H1 (cell line): ENCODE results near the gene GGT6. TPM values are rescaled to one million over a fixed set of nuclear protein-coding genes. Genes with fewer than 3 reads are reported as not detected.

Source experiments
- CTCF ChIA-PET: fragments of 300-600 bp; sonication (Branson Sonifier 250); formaldehyde crosslinking; loops from one replicate; lab custom pipeline; 2021; ENCODE audit not compliant: partially characterized antibody; lab: Charles Lee
- POLR2A ChIA-PET: fragments of 300-600 bp; sonication (Branson Sonifier 250); formaldehyde crosslinking; loops from one replicate; lab custom pipeline; 2021; ENCODE audit warnings: inconsistent platforms; ENCODE audit not compliant: partially characterized antibody; lab: Charles Lee
- DNase-seq, 2 experiments: peaks; one replicate each; pipeline versions ENCODE4 v3.0.0 to v3.0.0-alpha.2; 2010 to 2022; ENCODE audit warnings: low spot score in 2 of 2, low read depth in 1 of 2, mixed read lengths in 1 of 2
- FAIRE-seq: peaks from 2 replicates; lab custom pipeline; 2011; peaks lifted over from hg19 to GRCh38; lab: Jason Lieb, UNC
- H2AFZ ChIP-seq: 2 replicates; pipeline ENCODE4 v1.8.1; 2012; ENCODE audit warnings: low read length, inconsistent platforms
- H2AK5ac ChIP-seq: 2 replicates; pipeline ENCODE4 v1.6.1; 2013; ENCODE audit warnings: low read depth, low read length
- H2BK120ac ChIP-seq: replicated peaks from 2 replicates; pipeline ENCODE3; 2013; ENCODE audit warnings: low read depth, low read length, inconsistent platforms
- H2BK12ac ChIP-seq: 2 replicates; pipeline ENCODE4 v1.6.1; 2013; ENCODE audit warnings: low read depth, low read length
- H2BK15ac ChIP-seq: 2 replicates; pipeline ENCODE4 v1.6.1; 2013; ENCODE audit warnings: low read length
- H2BK20ac ChIP-seq: 2 replicates; pipeline ENCODE4 v1.6.1; 2013; ENCODE audit warnings: low read length
- H2BK5ac ChIP-seq: 2 replicates; pipeline ENCODE4 v1.6.1; 2013; ENCODE audit warnings: low read depth, low read length
- H3K14ac ChIP-seq: 2 replicates; pipeline ENCODE4 v1.6.1; 2013; ENCODE audit warnings: inconsistent platforms; ENCODE audit not compliant: insufficient read length
- H3K18ac ChIP-seq: 2 replicates; pipeline ENCODE4 v1.6.1; 2013; ENCODE audit warnings: low read length; ENCODE audit errors: extremely low read depth
- H3K23ac ChIP-seq: 2 replicates; pipeline ENCODE4 v1.6.1; 2013; ENCODE audit warnings: inconsistent platforms; ENCODE audit not compliant: insufficient read length
- H3K23me2 ChIP-seq: 2 replicates; pipeline ENCODE4 v1.6.1; 2013; ENCODE audit warnings: low read depth, low read length
- H3K27ac ChIP-seq: 2 replicates; pipeline ENCODE4 v1.6.1; 2011; ENCODE audit warnings: low read depth, low read length, inconsistent platforms
- H3K27me3 ChIP-seq, 4 experiments: replicated peaks in 1 of 4; 1 replicate in 1 of 4; 2 replicates in 3 of 4; pipeline versions ENCODE4 v1.6.1 to v1.8.1; 2011 to 2013; ENCODE audit warnings: low read length in 3 of 4, mild to moderate bottlenecking in 3 of 4, inconsistent platforms in 2 of 4, mixed read lengths in 2 of 4, moderate library complexity in 1 of 4; ENCODE audit not compliant: control insufficient read depth in 3 of 4, insufficient read depth in 3 of 4; ENCODE audit errors: extremely low read depth in 1 of 4
- H3K36me3 ChIP-seq, 4 experiments: 2 replicates each; pipeline versions ENCODE4 v1.6.1 to v1.8.1; 2011 to 2013; ENCODE audit warnings: mild to moderate bottlenecking in 4 of 4, low read length in 3 of 4, moderate library complexity in 2 of 4, control low read depth in 1 of 4, inconsistent platforms in 1 of 4; ENCODE audit not compliant: insufficient read depth in 4 of 4, control insufficient read depth in 2 of 4
- H3K4ac ChIP-seq: replicated peaks from 2 replicates; pipeline ENCODE3; 2013; ENCODE audit warnings: low read length, low read depth, mixed read lengths, inconsistent platforms; ENCODE audit not compliant: insufficient read length
- H3K4me1 ChIP-seq, 4 experiments: replicated peaks in 1 of 4; 1 replicate in 1 of 4; 2 replicates in 3 of 4; pipeline versions ENCODE4 v1.6.1 to v1.8.1; 2011 to 2013; ENCODE audit warnings: low read length in 3 of 4, inconsistent platforms in 2 of 4, mixed read lengths in 1 of 4; ENCODE audit not compliant: insufficient read depth in 4 of 4, control insufficient read depth in 3 of 4
- H3K4me2 ChIP-seq, 2 experiments: 2 replicates each; pipeline versions ENCODE4 v1.6.1 to v1.8.1; 2011 to 2013; ENCODE audit warnings: low read depth in 2 of 2, low read length in 2 of 2, control low read depth in 1 of 2, inconsistent platforms in 1 of 2, mild to moderate bottlenecking in 1 of 2; ENCODE audit not compliant: insufficient read depth in 1 of 2
- H3K4me3 ChIP-seq, 4 experiments: fragments of 200-600, 300-600 bp in 1 of 4; sonication (generic), shearing (Covaris generic), sonication (Bioruptor Twin) in 1 of 4; 2 replicates each; pipeline versions ENCODE4 v1.5.1 to v1.8.1; 2011 to 2016; ENCODE audit warnings: low read length in 4 of 4, low read depth in 3 of 4, control low read depth in 2 of 4, inconsistent platforms in 2 of 4, mild to moderate bottlenecking in 2 of 4, mixed read lengths in 1 of 4, moderate library complexity in 1 of 4; ENCODE audit not compliant: insufficient read depth in 2 of 4; ENCODE audit errors: extremely low read depth in 1 of 4
- H3K56ac ChIP-seq: replicated peaks from 2 replicates; pipeline ENCODE3; 2013; ENCODE audit warnings: low read depth, mild to moderate bottlenecking, mixed read lengths, low read length, inconsistent platforms; ENCODE audit not compliant: insufficient read length
- H3K79me1 ChIP-seq: 2 replicates; pipeline ENCODE4 v1.6.1; 2013; ENCODE audit warnings: low read depth, low read length, control low read depth
- H3K79me2 ChIP-seq, 2 experiments: 2 replicates each; pipeline versions ENCODE4 v1.6.1 to v1.8.1; 2012 to 2013; ENCODE audit warnings: low read length in 2 of 2, mild to moderate bottlenecking in 2 of 2, inconsistent platforms in 1 of 2; ENCODE audit not compliant: insufficient read depth in 2 of 2, control insufficient read depth in 1 of 2
- H3K9ac ChIP-seq, 4 experiments: replicated peaks in 1 of 4; 1 replicate in 1 of 4; 2 replicates in 3 of 4; pipeline versions ENCODE4 v1.6.1 to v1.8.1; 2011 to 2013; ENCODE audit warnings: low read depth in 3 of 4, low read length in 3 of 4, control low read depth in 2 of 4, mild to moderate bottlenecking in 2 of 4, moderate library complexity in 2 of 4, inconsistent platforms in 1 of 4; ENCODE audit errors: extremely low read depth in 1 of 4
- H3K9me3 ChIP-seq, 2 experiments: 2 replicates each; pipeline versions ENCODE4 v1.6.1 to v1.8.1; 2012 to 2013; ENCODE audit warnings: mild to moderate bottlenecking in 2 of 2, moderate library complexity in 2 of 2, control low read depth in 1 of 2, inconsistent platforms in 1 of 2, low read depth in 1 of 2, low read length in 1 of 2, mixed read lengths in 1 of 2; ENCODE audit not compliant: insufficient read depth in 2 of 2
- H4K20me1 ChIP-seq, 2 experiments: replicated peaks in 1 of 2; 2 replicates each; pipeline versions ENCODE3 to v1.8.1; 2011 to 2013; ENCODE audit warnings: inconsistent platforms in 2 of 2, low read length in 2 of 2, mild to moderate bottlenecking in 1 of 2; ENCODE audit not compliant: insufficient read depth in 2 of 2, control insufficient read depth in 1 of 2
- H4K5ac ChIP-seq: 2 replicates; pipeline ENCODE4 v1.6.1; 2013; ENCODE audit warnings: low read length, low read depth, mixed read lengths, inconsistent platforms; ENCODE audit not compliant: insufficient read length
- H4K8ac ChIP-seq: 2 replicates; pipeline ENCODE4 v1.8.0; 2013; ENCODE audit warnings: mild to moderate bottlenecking, moderate library complexity, low read length, inconsistent platforms; ENCODE audit not compliant: insufficient read depth; ENCODE audit errors: extremely low read depth
- H4K91ac ChIP-seq: replicated peaks from 2 replicates; pipeline ENCODE3; 2013; ENCODE audit warnings: low read length, mixed read lengths, inconsistent platforms; ENCODE audit not compliant: insufficient read length
- ASH2L ChIP-seq: fragments of 200-600, 300-600 bp; sonication (generic); IDR thresholded peaks from one replicate; pipeline ENCODE4 v1.7.1; 2017; ENCODE audit warnings: low read length
- CBX5 ChIP-seq: fragments of 300-800, 300-1000 bp; sonication (generic); IDR thresholded peaks from 2 replicates; pipeline ENCODE4 v1.7.1; 2016; ENCODE audit warnings: antibody characterized with exemption, low read length, low read depth
- CBX8 ChIP-seq: fragments of 300-800, 300-1000 bp; sonication (generic); IDR thresholded peaks from 2 replicates; pipeline ENCODE4 v1.7.1; 2016; ENCODE audit warnings: low read depth, low read length, borderline replicate concordance
- CEBPB ChIP-seq: IDR thresholded peaks from 2 replicates; pipeline ENCODE4 v1.6.1; 2012; ENCODE audit warnings: low read depth, low read length
- EZH2 ChIP-seq: fragments of 200-600 bp; sonication (generic); IDR thresholded peaks from 2 replicates; pipeline ENCODE4 v1.7.1; 2012; ENCODE audit warnings: low read depth, mild to moderate bottlenecking, moderate library complexity, low read length, inconsistent platforms; ENCODE audit not compliant: severe bottlenecking
- FOSL1 ChIP-seq: IDR thresholded peaks from 2 replicates; pipeline ENCODE4 v1.6.1; 2011; ENCODE audit warnings: mild to moderate bottlenecking, low read depth, low read length, moderate library complexity; ENCODE audit not compliant: insufficient read depth
- HDAC2 ChIP-seq, 2 experiments: fragments of 300-600 bp in 1 of 2; sonication (generic) in 1 of 2; IDR thresholded peaks; 2 replicates each; pipeline ENCODE4 v1.6.1; 2011 to 2012; ENCODE audit warnings: low read depth in 2 of 2, low read length in 2 of 2, mild to moderate bottlenecking in 2 of 2, moderate library complexity in 2 of 2, borderline replicate concordance in 1 of 2, inconsistent platforms in 1 of 2
- SAP30 ChIP-seq: fragments of 300-600 bp; sonication (generic); IDR thresholded peaks from 2 replicates; pipeline ENCODE4 v1.7.1; 2012; ENCODE audit warnings: low read length, moderate library complexity, mild to moderate bottlenecking, inconsistent platforms; ENCODE audit not compliant: insufficient read depth, insufficient replicate concordance
- SUZ12 ChIP-seq: fragments of 200-600 bp; sonication (generic); IDR thresholded peaks from 2 replicates; pipeline ENCODE4 v1.6.1; 2012; ENCODE audit warnings: mild to moderate bottlenecking, inconsistent platforms, low read length, moderate library complexity, mixed read lengths
- TEAD4 ChIP-seq: IDR thresholded peaks from 2 replicates; pipeline ENCODE4 v1.6.1; 2012; ENCODE audit warnings: low read depth, low read length, inconsistent platforms, mixed read lengths
- USF2 ChIP-seq: IDR thresholded peaks from 2 replicates; pipeline ENCODE4 v1.6.1; 2011; ENCODE audit warnings: low read length, improper control_type of control experiment
- WGBS, 2 experiments: shearing (Covaris generic) in 1 of 2; methylation state at CpG; one replicate each; pipeline versions ENCODE4 v1.1.6 to v1.1.7; 2013 to 2015; ENCODE audit warnings: low lambda C conversion rate in 2 of 2, mixed read lengths in 2 of 2, inconsistent platforms in 1 of 2, low coverage in 1 of 2, missing lambda C conversion rate in 1 of 2; ENCODE audit not compliant: insufficient replicate concordance in 2 of 2, insufficient coverage in 1 of 2, insufficient read length in 1 of 2; ENCODE audit errors: extremely low coverage in 1 of 2, missing lambda C conversion rate in 1 of 2; 5-methylcytosine and 5-hydroxymethylcytosine counted together
- polyA plus RNA-seq, 7 experiments: library from polyadenylated mRNA; depleted of rRNA in 3 of 7; stranded (reverse) in 5 of 7; unstranded in 2 of 7; fragments of >200 nt in 5 of 7; fragments of 200-250 nt in 2 of 7; gene quantifications; 1 replicate in 5 of 7; 2 replicates in 1 of 7; 4 replicates in 1 of 7; pipeline versions ENCODE4 v1.2.1 to v1.2.3, GENCODE V29; 2011 to 2013; ENCODE audit warnings: missing spikeins in 2 of 7, mixed read lengths in 2 of 7
- total RNA-seq: library from RNA; stranded (reverse); fragmentation: NEBNext Ultra II Directional; extraction: Animal tissue kit (Norgen Biotek cat#: 25700); gene quantifications from 2 replicates; pipeline ENCODE4 v1.2.1, GENCODE V29; 2021

GGT6 gene
- total and polyA plus RNA-seq, 2 of the 8 experiments (the other 6 are each of a cell fraction or from before 2014, with no cell fraction given), result 0.18 TPM; not detected in 1

DNA sequence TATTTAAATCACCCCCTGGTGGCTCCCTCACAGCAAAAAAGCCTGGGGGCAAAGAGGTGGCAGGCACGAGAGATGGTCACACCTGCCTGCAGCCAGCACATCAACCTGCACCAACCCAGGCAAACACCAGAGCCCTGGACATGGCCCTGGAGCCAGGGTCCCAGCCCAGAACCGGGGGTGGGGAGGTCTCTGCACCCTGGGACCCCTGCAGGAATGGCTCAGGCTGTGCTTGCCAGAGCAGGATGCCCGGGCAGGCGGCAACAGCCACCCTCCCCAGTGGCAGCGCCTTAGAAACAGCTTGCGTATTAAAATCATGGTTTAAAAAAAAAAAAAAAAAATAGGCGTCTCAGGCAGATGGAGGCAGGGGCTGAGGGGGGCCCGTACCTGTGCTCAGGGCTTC, 21.4 kb downstream of the GGT6 start:
- no peak overlapping the region for H3K56ac ChIP-seq
- H3K79me2 ChIP-seq, result no peaks in the 10 kb centered on the region
- no peak overlapping the region for H2BK15ac ChIP-seq
- H2AK5ac ChIP-seq, result no peak overlapping the region
- H3K27me3 ChIP-seq, result peaks cover 0 to 5% (median 3%) of the 10 kb centered on the region in 4 experiments; a peak in 3 of 7 replicates
- no peak overlapping the region for H2BK5ac ChIP-seq
- H3K79me1 ChIP-seq, result no peaks in the 10 kb centered on the region
- H3K18ac ChIP-seq, result no peak overlapping the region
- no peak overlapping the region for H2BK20ac ChIP-seq
- peaks cover 0 to 24% (median 16%) of the 10 kb centered on the region in 4 experiments; a peak in 6 of 7 replicates for H3K4me1 ChIP-seq
- no peak overlapping the region for H2AFZ ChIP-seq
- FAIRE-seq (no peak), DNase-seq (no peak)
- no peak overlapping the region for H3K14ac ChIP-seq
- no peak overlapping the region for H3K4me3 ChIP-seq
- no peak overlapping the region for H3K27ac ChIP-seq
- 96% methylated on average over 6 of the region's 8 CpGs; no CpG with 5 or more reads in 1 of the 2 experiments for WGBS, 2 experiments
- no peak overlapping the region for H3K4ac ChIP-seq
- peaks cover 19 to 54% (median 33%) of the 10 kb centered on the region in 4 experiments; a peak in 7 of 8 replicates for H3K36me3 ChIP-seq
- H4K20me1 ChIP-seq, result peaks cover 11 to 31% of the 10 kb centered on the region in 2 experiments
- no peak overlapping the region for H4K5ac ChIP-seq
- no peak overlapping the region for H4K8ac ChIP-seq
- no peak overlapping the region for H3K23ac ChIP-seq
- POLR2A ChIA-PET, result interaction anchor here (0.9 to 37.1 kb wide), 5 partner anchors 8 to 105 kb away, joined by 3 to 546 read pairs (median 5); partner anchors contain the start of genes GGT6, MYBBP1A and SPNS3
- H2BK12ac ChIP-seq, result no peak overlapping the region
- no peaks in the 10 kb centered on the region for H3K9me3 ChIP-seq
- peaks cover 4% of the 10 kb centered on the region; the same call in 1 of the 2 replicates for H3K23me2 ChIP-seq
- CTCF ChIA-PET, result interaction anchor here (1.1 to 3.6 kb wide), 6 partner anchors 10 to 121 kb away, joined by 3 to 15 read pairs (median 6); no protein-coding TSS in a partner anchor
- no peak overlapping the region for H3K9ac ChIP-seq
- H4K91ac ChIP-seq, result no peak overlapping the region
- H3K4me2 ChIP-seq, result no peak overlapping the region
- H2BK120ac ChIP-seq, result no peak overlapping the region
- TF ChIP-seq ASH2L, result no peak
- no peak for TF ChIP-seq TEAD4
- no peak for TF ChIP-seq USF2
- no peak for TF ChIP-seq CBX5
- no peak for TF ChIP-seq SUZ12
- no peak for TF ChIP-seq CEBPB
- no peak for TF ChIP-seq HDAC2 (IDR thresholded peaks at IDR 0.05; ENCODE audit: borderline replicate concordance in 1 of 2, low read depth in 2 of 2, low read length in 2 of 2)
- TF ChIP-seq SAP30, result no peak
- TF ChIP-seq CBX8, result no peak
- TF ChIP-seq EZH2, result no peak
- TF ChIP-seq FOSL1, result no peak
